HEK293T (cell line): Measurements from ENCODE around the gene ITGB1.

Experiments used
- CTCF ChIA-PET: fragments of 350-600 bp; formaldehyde crosslinking; extraction: SDS; loops from one replicate; lab custom pipeline; 2021; ENCODE audit warnings: antibody characterized with exemption, inconsistent platforms; lab: Yijun Ruan, JAX
- POLR2A ChIA-PET: fragments of 350-600 bp; formaldehyde crosslinking; extraction: SDS; loops from one replicate; lab custom pipeline; 2020; ENCODE audit warnings: antibody characterized with exemption, inconsistent platforms; lab: Yijun Ruan, JAX
- DNase-seq: peaks from one replicate; pipeline ENCODE4 v3.0.0; 2012; ENCODE audit warnings: mixed read lengths; ENCODE audit errors: extremely low spot score
- ARNT ChIP-seq: fragments of 450-650 bp; IDR thresholded peaks from 2 replicates; pipeline ENCODE4 v1.6.1; 2017; ENCODE audit warnings: mild to moderate bottlenecking
- BHLHE40 ChIP-seq: fragments of 450-650 bp; IDR thresholded peaks from 2 replicates; pipeline ENCODE4 v1.6.1; 2016; ENCODE audit warnings: mild to moderate bottlenecking, moderate library complexity, borderline replicate concordance
- CTBP1 ChIP-seq: fragments of 450-650 bp; IDR thresholded peaks from 2 replicates; pipeline ENCODE4 v1.6.1; 2016; ENCODE audit warnings: borderline replicate concordance
- ELF4 ChIP-seq: fragments of 450-650 bp; IDR thresholded peaks from 2 replicates; pipeline ENCODE4 v1.6.1; 2017; ENCODE audit warnings: antibody characterized with exemption
- FOXA1 ChIP-seq: fragments of 450-650 bp; IDR thresholded peaks from 2 replicates; pipeline ENCODE4 v1.6.1; 2016; ENCODE audit warnings: mild to moderate bottlenecking
- FOXK2 ChIP-seq: fragments of 450-650 bp; IDR thresholded peaks from 2 replicates; pipeline ENCODE4 v1.6.1; 2016; ENCODE audit warnings: mild to moderate bottlenecking
- FOXM1 ChIP-seq: fragments of 450-650 bp; IDR thresholded peaks from 2 replicates; pipeline ENCODE4 v1.6.1; 2017; ENCODE audit warnings: mild to moderate bottlenecking, borderline replicate concordance
- HDGF ChIP-seq: fragments of 450-650 bp; IDR thresholded peaks from 2 replicates; pipeline ENCODE4 v1.6.1; 2017; ENCODE audit warnings: antibody characterized with exemption, borderline replicate concordance
- L3MBTL2 ChIP-seq: fragments of 450-650 bp; conservative IDR thresholded peaks from 2 replicates; pipeline ENCODE4 v1.6.1; 2016; ENCODE audit warnings: mild to moderate bottlenecking
- LEF1 ChIP-seq: fragments of 450-650 bp; IDR thresholded peaks from 2 replicates; pipeline ENCODE4 v1.6.1; 2017; ENCODE audit warnings: mild to moderate bottlenecking, borderline replicate concordance
- NFRKB ChIP-seq: fragments of 450-650 bp; IDR thresholded peaks from 2 replicates; pipeline ENCODE4 v1.6.1; 2016; ENCODE audit warnings: mild to moderate bottlenecking, moderate library complexity
- PKNOX1 ChIP-seq: fragments of 450-650 bp; IDR thresholded peaks from 2 replicates; pipeline ENCODE4 v1.6.1; 2016
- SP1 ChIP-seq: fragments of 450-650 bp; IDR thresholded peaks from 2 replicates; pipeline ENCODE4 v1.6.1; 2017
- SUZ12 ChIP-seq: fragments of 450-650 bp; IDR thresholded peaks from 2 replicates; pipeline ENCODE4 v1.6.1; 2016; ENCODE audit warnings: mild to moderate bottlenecking
- TARDBP ChIP-seq: fragments of 450-650 bp; IDR thresholded peaks from 2 replicates; pipeline ENCODE4 v1.6.1; 2016
- ZNF384 ChIP-seq: fragments of 450-650 bp; IDR thresholded peaks from 2 replicates; pipeline ENCODE4 v1.6.1; 2016

ITGB1 gene

GRCh38 chr10:32948451-32948850, 9.6 kb downstream of the ITGB1 start:
- no peak for DNase-seq
- no peak for TF ChIP-seq ZNF384
- TF ChIP-seq FOXK2: no peak
- TF ChIP-seq BHLHE40: no peak
- no peak for TF ChIP-seq ELF4
- no peak for TF ChIP-seq SP1
- TF ChIP-seq HDGF: no peak
- no peak for TF ChIP-seq ARNT
- no peak for TF ChIP-seq LEF1
- TF ChIP-seq CTBP1: no peak
- no peak for TF ChIP-seq L3MBTL2
- TF ChIP-seq SUZ12: no peak
- no peak for TF ChIP-seq TARDBP
- no peak for TF ChIP-seq FOXA1
- no peak for TF ChIP-seq NFRKB
- no peak for TF ChIP-seq PKNOX1
- no peak for TF ChIP-seq FOXM1
- ChIA-PET POLR2A (no interaction called here), CTCF (no interaction called here)

GRCh38 chr10:32947586-32947985, 10.4 kb downstream of the ITGB1 start:
- CTCF ChIA-PET: no interaction called here
- POLR2A ChIA-PET: no interaction called here
- no peak for TF ChIP-seq LEF1
- no peak for TF ChIP-seq CTBP1
- TF ChIP-seq ELF4: no peak
- TF ChIP-seq ARNT: no peak
- no peak for TF ChIP-seq L3MBTL2
- TF ChIP-seq BHLHE40: no peak
- TF ChIP-seq PKNOX1: no peak
- no peak for TF ChIP-seq FOXM1
- no peak for TF ChIP-seq FOXA1
- no peak for TF ChIP-seq NFRKB
- no peak for DNase-seq

GRCh38 chr10:32946108-32946507, 11.9 kb downstream of the ITGB1 start:
- ChIA-PET CTCF (no interaction called here), POLR2A (no interaction called here)
- no peak for TF ChIP-seq LEF1
- TF ChIP-seq FOXA1: no peak
- TF ChIP-seq PKNOX1: 0 out of 2 replicates have a peak, but pooled peaks have one; percentile 14
- no peak for TF ChIP-seq ARNT
- DNase-seq: no peak

- ChIA-PET CTCF (no interaction called here), POLR2A (interaction anchor here (1.0 to 1.3 kb wide), 2 partner anchors 12 to 37 kb away, joined by 3 read pairs; no protein-coding TSS in a partner anchor)
- TF ChIP-seq LEF1 (no peak), BHLHE40 (no peak), NFRKB (no peak), SP1 (no peak), ARNT (no peak), ZNF384 (no peak), FOXM1 (no peak), SUZ12 (no peak), PKNOX1 (no peak), FOXA1 (no peak), TARDBP (no peak), L3MBTL2 (no peak), ELF4 (no peak), HDGF (no peak), FOXK2 (no peak), CTBP1 (no peak)
These were observed 14.0 kb downstream of the ITGB1 start for GRCh38 chr10:32943854-32944661.

GRCh38 chr10:32943395-32943794, 14.6 kb downstream of the ITGB1 start:
- ChIA-PET POLR2A (no interaction called here), CTCF (no interaction called here)
- DNase-seq: no peak
- TF ChIP-seq FOXA1 (no peak), CTBP1 (no peak), L3MBTL2 (no peak), SUZ12 (no peak), FOXM1 (no peak), HDGF (no peak), FOXK2 (no peak), LEF1 (no peak), BHLHE40 (no peak), SP1 (no peak), ELF4 (no peak), PKNOX1 (no peak), NFRKB (no peak), ZNF384 (no peak), TARDBP (no peak), ARNT (no peak)

More at GRCh38 chr10:32943854-32944661, 14.0 kb downstream of the ITGB1 start:
- no peak for DNase-seq
